ENCODE measurements around the gene DLGAP1. TPM values are rescaled to one million over a fixed set of nuclear protein-coding genes. Genes with fewer than 3 reads are reported as not detected.

DLGAP1 gene
- total and polyA plus RNA-seq, 2 donors (not counting 1 experiment from before 2014, with no cell fraction given): 0.07 to 0.61 TPM

DNA sequence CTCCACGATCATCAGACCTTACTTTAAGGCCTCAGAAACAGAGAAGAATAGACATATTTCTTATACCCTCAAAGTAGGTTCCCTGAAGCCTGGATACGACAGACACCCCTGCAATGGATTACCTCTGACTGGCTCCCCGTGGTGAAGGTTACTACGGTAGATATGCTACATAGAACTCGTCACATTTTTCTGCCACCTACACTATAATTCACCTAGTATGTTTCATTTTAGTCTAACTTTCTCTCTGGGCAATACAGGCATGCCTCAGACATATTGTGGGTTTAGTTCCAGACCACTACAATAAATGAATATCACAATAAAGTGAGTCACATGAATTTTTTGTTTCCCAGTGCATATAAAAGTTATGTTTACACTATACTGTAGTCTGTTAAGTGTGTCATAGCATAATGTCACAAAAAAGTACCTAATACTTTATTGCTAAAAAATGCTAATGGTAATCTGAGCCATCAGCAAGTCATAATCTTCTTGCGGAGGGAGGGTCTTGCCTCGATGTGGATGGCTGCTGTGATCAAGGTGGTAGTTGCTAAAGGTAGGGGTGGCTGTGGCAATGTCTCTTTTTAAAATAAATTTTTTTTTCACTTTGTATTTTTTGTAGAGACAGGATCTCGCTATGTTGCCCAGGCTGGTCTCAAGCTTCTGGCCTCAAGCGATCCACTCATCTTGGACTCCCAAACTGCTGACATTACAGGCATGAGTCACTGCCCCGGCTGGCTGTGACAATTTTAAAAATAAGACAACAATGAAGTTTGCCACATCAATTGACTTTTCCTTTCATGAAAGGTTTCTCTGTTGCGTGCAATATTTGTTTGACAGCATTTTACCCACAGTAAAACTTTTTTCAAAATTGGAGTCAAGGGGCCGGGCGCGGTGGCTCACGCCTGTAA lies 940.5 kb downstream of the DLGAP1 start:
- ChIA-PET CTCF (interaction anchor here (0.7 kb wide), 1 partner anchor 57 kb away, joined by 3 read pairs; no protein-coding TSS in a partner anchor), POLR2A (no interaction called here)
- ATAC-seq (ENCODE audit: low read depth): no peak
- Histone ChIP-seq H3K27me3 (replicated peaks in 1 of 4; ENCODE audit: control extremely low read depth in 1 of 4, control insufficient read depth in 3 of 4, insufficient read depth in 4 of 4, low read length in 3 of 4) (no peaks in the 10 kb centered on the region), H3K4me2 (replicated peaks; ENCODE audit: low read depth, low read length, poor library complexity, severe bottlenecking) (no peak overlapping the region), H3K4me1 (ENCODE audit: control insufficient read depth in 2 of 2, insufficient read depth in 2 of 2, low read length in 2 of 2) (no peaks in the 10 kb centered on the region), H3K79me2 (ENCODE audit: control insufficient read depth, insufficient read depth, low read length) (no peaks in the 10 kb centered on the region), H4K20me1 (ENCODE audit: control insufficient read depth, insufficient read depth, low read length, poor library complexity, severe bottlenecking) (no peaks in the 10 kb centered on the region), H3K36me3 (replicated peaks in 1 of 2; ENCODE audit: control extremely low read depth in 1 of 2, control insufficient read depth in 1 of 2, extremely low read depth in 1 of 2, insufficient read depth in 2 of 2, low read length in 1 of 2) (no peaks in the 10 kb centered on the region), H3K9me3 (ENCODE audit: control extremely low read depth in 1 of 3, control insufficient read depth in 2 of 3, insufficient read depth in 1 of 3, low read length in 2 of 3) (no peaks in the 10 kb centered on the region), H3K27ac (ENCODE audit: low read length in 2 of 2) (no peak overlapping the region), H3K9ac (ENCODE audit: low read length) (no peak overlapping the region), H3K4me3 (ENCODE audit: control extremely low read depth in 1 of 5, extremely low read depth in 1 of 5, insufficient read depth in 1 of 5, low read depth in 2 of 5, low read length in 4 of 5) (no peak overlapping the region), H2AFZ (ENCODE audit: insufficient read depth, low read depth, low read length, poor library complexity, severe bottlenecking) (no peak overlapping the region)
- no peak for DNase-seq
- TF ChIP-seq CTCF (IDR thresholded peaks at IDR 0.05): no peak
- no peak for TF ChIP-seq EZH2 (IDR thresholded peaks at IDR 0.05; ENCODE audit: borderline replicate concordance, insufficient read depth, low read depth, low read length, poor library complexity, severe bottlenecking)
- no peaks in the 10 kb centered on the region for H3K9me3 Mint-ChIP-seq (ENCODE audit: insufficient read depth)
- WGBS (ENCODE audit: insufficient coverage): 88% methylated on average over 8 of the region's 15 CpGs
- H3K4me1 Mint-ChIP-seq: peaks cover 2% of the 10 kb centered on the region
- intact Hi-C loops (cut with micrococcal nuclease): no loop called here
- H3K27me3 Mint-ChIP-seq: no peaks in the 10 kb centered on the region
- no peak overlapping the region for H3K4me3 Mint-ChIP-seq
- no peak overlapping the region for H3K27ac Mint-ChIP-seq

DNA sequence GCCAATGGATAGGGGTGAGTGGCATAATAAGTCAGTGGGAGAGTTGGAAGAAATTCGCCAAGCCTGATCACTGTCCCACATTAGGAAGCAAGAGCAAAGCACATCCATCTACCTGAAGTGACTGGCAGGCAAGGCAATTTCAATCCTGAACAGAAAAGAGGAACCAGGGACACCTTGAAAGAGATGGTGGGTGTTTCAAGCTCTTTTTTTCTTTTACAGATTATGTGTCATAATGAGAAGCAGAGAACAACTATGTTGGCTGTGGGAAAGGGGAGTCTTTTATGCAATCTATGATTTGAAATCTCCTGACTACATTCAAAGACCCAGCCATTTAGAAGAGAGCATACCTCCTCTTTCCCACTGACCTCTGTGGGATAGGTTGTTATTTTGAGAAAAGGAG lies 941.6 kb downstream of the DLGAP1 start:
- WGBS (ENCODE audit: insufficient coverage): no CpG with 5 or more reads among the region's 1 CpG
- H3K27me3 ChIP-seq (replicated peaks in 1 of 4; ENCODE audit: control extremely low read depth in 1 of 4, control insufficient read depth in 3 of 4, insufficient read depth in 4 of 4, low read length in 3 of 4): no peaks in the 10 kb centered on the region
- ATAC-seq (ENCODE audit: low read depth): no peak
- no peaks in the 10 kb centered on the region for H3K4me1 ChIP-seq (ENCODE audit: control insufficient read depth in 2 of 2, insufficient read depth in 2 of 2, low read length in 2 of 2)
- H3K79me2 ChIP-seq (ENCODE audit: control insufficient read depth, insufficient read depth, low read length): no peaks in the 10 kb centered on the region
- intact Hi-C loops (cut with micrococcal nuclease): no loop called here
- no peaks in the 10 kb centered on the region for H3K36me3 ChIP-seq (replicated peaks in 1 of 2; ENCODE audit: control extremely low read depth in 1 of 2, control insufficient read depth in 1 of 2, extremely low read depth in 1 of 2, insufficient read depth in 2 of 2, low read length in 1 of 2)
- ChIA-PET CTCF (no interaction called here), POLR2A (no interaction called here)
- no peak overlapping the region for H3K9ac ChIP-seq (ENCODE audit: low read length)
- H3K27ac Mint-ChIP-seq: no peak overlapping the region
- no peak overlapping the region for H3K4me3 ChIP-seq (ENCODE audit: control extremely low read depth in 1 of 5, extremely low read depth in 1 of 5, insufficient read depth in 1 of 5, low read depth in 2 of 5, low read length in 4 of 5)
- H3K4me3 Mint-ChIP-seq: no peak overlapping the region
- TF ChIP-seq CTCF (IDR thresholded peaks at IDR 0.05) (no peak), EZH2 (IDR thresholded peaks at IDR 0.05; ENCODE audit: borderline replicate concordance, insufficient read depth, low read depth, low read length, poor library complexity, severe bottlenecking) (no peak)
- no peak overlapping the region for H2AFZ ChIP-seq (ENCODE audit: insufficient read depth, low read depth, low read length, poor library complexity, severe bottlenecking)
- H3K4me1 Mint-ChIP-seq: peaks cover 2% of the 10 kb centered on the region
- H3K9me3 ChIP-seq (ENCODE audit: control extremely low read depth in 1 of 3, control insufficient read depth in 2 of 3, insufficient read depth in 1 of 3, low read length in 2 of 3): no peaks in the 10 kb centered on the region
- no peaks in the 10 kb centered on the region for H3K27me3 Mint-ChIP-seq
- H3K9me3 Mint-ChIP-seq (ENCODE audit: insufficient read depth): no peaks in the 10 kb centered on the region
- H3K27ac ChIP-seq (ENCODE audit: low read length in 2 of 2): no peak overlapping the region
- H3K4me2 ChIP-seq (replicated peaks; ENCODE audit: low read depth, low read length, poor library complexity, severe bottlenecking): no peak overlapping the region
- DNase-seq: no peak
- no peaks in the 10 kb centered on the region for H4K20me1 ChIP-seq (ENCODE audit: control insufficient read depth, insufficient read depth, low read length, poor library complexity, severe bottlenecking)
